IPS-11a (cell line): ENCODE data around the gene CPXCR1.
"Not testable (repeated sequence)": the region's sequence is repeated elsewhere in the genome, so short reads cannot be mapped to it uniquely, and the experiment has no call there.

Source experiments
- H3K4me3 ChIP-seq: one replicate; pipeline ENCODE4 v1.5.1; 2013; ENCODE audit warnings: low read depth, low read length, control low read depth

CPXCR1 gene

DNA sequence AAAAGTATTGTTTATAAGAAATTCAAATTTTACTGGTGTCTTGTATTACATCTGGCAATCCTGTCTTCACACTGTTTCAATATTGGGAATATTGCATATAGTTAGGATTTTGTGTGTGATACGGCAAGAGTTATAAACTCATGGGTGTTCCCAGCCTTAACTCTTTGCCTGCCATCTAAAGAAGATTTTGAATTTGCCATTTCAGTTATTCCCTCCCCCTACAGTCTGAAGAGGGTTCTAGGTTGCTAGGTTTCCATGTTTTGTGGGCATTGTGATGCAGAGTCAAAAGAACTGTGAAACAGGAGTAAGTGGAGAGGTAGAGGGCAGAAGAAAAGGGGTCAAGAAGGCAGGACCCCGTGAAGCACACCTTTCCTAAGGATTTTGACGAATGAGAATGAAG is at the start of gene CPXCR1:
CPXCR1 (plus strand) TSS at position 301 of the 400 bp plus-strand sequence. CDS start 6,190 bp downstream, outside the sequence.
- H3K4me3 ChIP-seq, result no peak within 1 kb of the TSS

DNA sequence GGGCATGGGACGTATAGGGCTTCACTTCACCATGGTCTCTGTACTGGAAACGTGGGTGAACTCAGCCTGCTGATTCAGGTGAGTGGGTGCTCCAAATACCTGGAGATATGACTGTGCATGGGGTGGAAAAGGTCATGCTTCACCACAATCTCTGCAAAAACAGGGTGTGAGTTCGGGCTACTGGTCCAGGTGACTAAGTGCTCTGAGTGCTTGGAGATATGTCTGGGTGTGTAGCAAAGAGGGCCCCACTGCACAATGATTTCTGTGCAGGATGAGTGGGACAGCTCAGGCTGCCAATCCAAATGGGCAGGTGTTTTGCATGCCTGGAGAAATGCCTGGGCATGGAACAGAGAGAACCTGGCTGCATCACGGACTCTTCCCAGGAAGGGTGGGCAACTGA is 11.2 kb upstream of the CPXCR1 start:
- no peak overlapping the region for H3K4me3 ChIP-seq

- H3K4me3 ChIP-seq, result not testable (repeated sequence)
Observed at GRCh38 chrX:88746215-88746614, 810 bp upstream of the CPXCR1 start.

DNA sequence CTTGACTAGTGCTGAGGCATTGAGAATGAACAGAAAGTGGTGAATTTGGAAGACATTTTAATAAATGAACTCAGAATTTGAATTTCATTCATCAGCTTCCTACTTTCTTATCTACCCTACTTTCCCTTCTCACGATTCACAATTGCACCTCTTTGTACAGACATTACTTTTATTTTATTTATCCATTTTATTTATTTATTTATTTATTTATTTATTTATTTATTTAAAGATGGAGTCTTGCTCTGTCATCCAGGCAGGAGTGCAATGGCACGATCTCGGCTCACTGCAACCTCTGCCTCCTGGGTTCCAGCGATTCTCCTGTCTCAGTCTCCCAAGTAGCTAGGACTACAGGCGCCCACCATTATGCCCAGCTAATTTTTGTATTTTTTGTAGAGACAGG is 5.3 kb downstream of the CPXCR1 start:
- not testable (repeated sequence) for H3K4me3 ChIP-seq

- no peak overlapping the region for H3K4me3 ChIP-seq
Observed at GRCh38 chrX:88789825-88790224, 42.8 kb downstream of the CPXCR1 start.
